Measurements from ENCODE around the gene EGR4.

DNA sequence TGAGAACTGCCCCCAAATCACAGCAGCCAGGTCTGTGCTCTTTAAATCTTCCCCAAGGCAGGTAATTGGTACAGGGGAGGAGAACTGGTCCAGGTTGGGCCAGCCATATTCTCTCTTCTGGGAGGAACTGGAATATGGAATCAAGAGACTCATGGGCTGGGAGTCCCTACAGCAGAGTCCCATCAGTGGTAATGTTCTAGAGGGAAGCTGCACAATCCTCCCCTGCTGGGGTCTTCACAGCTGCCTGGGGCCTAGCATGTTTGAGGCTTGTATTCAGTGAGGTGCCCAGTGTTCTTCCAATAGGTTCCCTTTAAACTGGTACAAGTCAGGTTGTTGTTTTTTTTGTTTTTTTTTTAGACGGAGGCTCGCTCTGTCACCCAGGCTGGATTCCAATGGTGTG is 21.1 kb upstream of the EGR4 start:
- TF ChIP-seq, protein P1, sequence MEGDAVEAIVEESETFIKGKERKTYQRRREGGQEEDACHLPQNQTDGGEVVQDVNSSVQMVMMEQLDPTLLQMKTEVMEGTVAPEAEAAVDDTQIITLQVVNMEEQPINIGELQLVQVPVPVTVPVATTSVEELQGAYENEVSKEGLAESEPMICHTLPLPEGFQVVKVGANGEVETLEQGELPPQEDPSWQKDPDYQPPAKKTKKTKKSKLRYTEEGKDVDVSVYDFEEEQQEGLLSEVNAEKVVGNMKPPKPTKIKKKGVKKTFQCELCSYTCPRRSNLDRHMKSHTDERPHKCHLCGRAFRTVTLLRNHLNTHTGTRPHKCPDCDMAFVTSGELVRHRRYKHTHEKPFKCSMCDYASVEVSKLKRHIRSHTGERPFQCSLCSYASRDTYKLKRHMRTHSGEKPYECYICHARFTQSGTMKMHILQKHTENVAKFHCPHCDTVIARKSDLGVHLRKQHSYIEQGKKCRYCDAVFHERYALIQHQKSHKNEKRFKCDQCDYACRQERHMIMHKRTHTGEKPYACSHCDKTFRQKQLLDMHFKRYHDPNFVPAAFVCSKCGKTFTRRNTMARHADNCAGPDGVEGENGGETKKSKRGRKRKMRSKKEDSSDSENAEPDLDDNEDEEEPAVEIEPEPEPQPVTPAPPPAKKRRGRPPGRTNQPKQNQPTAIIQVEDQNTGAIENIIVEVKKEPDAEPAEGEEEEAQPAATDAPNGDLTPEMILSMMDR (conservative IDR thresholded peaks at IDR 0.05; ENCODE audit: low read depth in 2 of 2), result no peak
- TF ChIP-seq EZH2phosphoT487 (IDR thresholded peaks at IDR 0.05; ENCODE audit: unreplicated experiment), result no peak
- no peak for TF ChIP-seq POLR2AphosphoS5 (IDR thresholded peaks at IDR 0.05; ENCODE audit: low read depth)
- no peak for TF ChIP-seq EZH2 (IDR thresholded peaks at IDR 0.05; ENCODE audit: low read depth, unreplicated experiment)
- no peak for TF ChIP-seq ZNF331 (CRISPR knock-in tag; IDR thresholded peaks at IDR 0.05; ENCODE audit: low read depth)
- TF ChIP-seq, protein P2, sequence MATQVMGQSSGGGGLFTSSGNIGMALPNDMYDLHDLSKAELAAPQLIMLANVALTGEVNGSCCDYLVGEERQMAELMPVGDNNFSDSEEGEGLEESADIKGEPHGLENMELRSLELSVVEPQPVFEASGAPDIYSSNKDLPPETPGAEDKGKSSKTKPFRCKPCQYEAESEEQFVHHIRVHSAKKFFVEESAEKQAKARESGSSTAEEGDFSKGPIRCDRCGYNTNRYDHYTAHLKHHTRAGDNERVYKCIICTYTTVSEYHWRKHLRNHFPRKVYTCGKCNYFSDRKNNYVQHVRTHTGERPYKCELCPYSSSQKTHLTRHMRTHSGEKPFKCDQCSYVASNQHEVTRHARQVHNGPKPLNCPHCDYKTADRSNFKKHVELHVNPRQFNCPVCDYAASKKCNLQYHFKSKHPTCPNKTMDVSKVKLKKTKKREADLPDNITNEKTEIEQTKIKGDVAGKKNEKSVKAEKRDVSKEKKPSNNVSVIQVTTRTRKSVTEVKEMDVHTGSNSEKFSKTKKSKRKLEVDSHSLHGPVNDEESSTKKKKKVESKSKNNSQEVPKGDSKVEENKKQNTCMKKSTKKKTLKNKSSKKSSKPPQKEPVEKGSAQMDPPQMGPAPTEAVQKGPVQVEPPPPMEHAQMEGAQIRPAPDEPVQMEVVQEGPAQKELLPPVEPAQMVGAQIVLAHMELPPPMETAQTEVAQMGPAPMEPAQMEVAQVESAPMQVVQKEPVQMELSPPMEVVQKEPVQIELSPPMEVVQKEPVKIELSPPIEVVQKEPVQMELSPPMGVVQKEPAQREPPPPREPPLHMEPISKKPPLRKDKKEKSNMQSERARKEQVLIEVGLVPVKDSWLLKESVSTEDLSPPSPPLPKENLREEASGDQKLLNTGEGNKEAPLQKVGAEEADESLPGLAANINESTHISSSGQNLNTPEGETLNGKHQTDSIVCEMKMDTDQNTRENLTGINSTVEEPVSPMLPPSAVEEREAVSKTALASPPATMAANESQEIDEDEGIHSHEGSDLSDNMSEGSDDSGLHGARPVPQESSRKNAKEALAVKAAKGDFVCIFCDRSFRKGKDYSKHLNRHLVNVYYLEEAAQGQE (IDR thresholded peaks at IDR 0.05; ENCODE audit: unreplicated experiment), result no peak
- TF ChIP-seq CREB1 (CRISPR knock-in tag; IDR thresholded peaks at IDR 0.05; ENCODE audit: low read depth), result no peak
- no peak for TF ChIP-seq NANOG (IDR thresholded peaks at IDR 0.05; ENCODE audit: borderline replicate concordance)
- TF ChIP-seq, protein P3, sequence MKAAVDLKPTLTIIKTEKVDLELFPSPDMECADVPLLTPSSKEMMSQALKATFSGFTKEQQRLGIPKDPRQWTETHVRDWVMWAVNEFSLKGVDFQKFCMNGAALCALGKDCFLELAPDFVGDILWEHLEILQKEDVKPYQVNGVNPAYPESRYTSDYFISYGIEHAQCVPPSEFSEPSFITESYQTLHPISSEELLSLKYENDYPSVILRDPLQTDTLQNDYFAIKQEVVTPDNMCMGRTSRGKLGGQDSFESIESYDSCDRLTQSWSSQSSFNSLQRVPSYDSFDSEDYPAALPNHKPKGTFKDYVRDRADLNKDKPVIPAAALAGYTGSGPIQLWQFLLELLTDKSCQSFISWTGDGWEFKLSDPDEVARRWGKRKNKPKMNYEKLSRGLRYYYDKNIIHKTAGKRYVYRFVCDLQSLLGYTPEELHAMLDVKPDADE (IDR thresholded peaks at IDR 0.05), result no peak

Data from GM23338 (cell line).